ENCODE measurements around the gene GABRG3.

DNA sequence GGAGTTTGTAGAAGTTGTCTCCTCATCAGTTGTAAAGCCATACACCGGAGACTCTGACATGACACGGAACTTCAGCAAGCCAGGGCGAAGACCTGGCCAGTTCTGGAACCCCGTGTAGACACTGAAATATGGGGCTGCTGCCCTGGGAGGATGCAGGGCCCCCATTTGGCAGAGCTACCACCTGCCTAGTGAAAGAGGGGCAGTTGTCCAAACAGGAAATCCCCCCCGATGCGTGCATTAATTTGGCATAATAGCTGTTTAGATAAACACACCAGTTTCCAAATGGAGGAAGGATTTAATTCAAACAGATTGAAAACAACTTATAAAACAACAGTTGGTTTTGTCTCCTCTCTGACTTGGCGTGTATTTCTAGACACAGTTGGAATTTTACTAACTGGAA lies 357.2 kb downstream of the GABRG3 start:
- TF ChIP-seq, protein P1, sequence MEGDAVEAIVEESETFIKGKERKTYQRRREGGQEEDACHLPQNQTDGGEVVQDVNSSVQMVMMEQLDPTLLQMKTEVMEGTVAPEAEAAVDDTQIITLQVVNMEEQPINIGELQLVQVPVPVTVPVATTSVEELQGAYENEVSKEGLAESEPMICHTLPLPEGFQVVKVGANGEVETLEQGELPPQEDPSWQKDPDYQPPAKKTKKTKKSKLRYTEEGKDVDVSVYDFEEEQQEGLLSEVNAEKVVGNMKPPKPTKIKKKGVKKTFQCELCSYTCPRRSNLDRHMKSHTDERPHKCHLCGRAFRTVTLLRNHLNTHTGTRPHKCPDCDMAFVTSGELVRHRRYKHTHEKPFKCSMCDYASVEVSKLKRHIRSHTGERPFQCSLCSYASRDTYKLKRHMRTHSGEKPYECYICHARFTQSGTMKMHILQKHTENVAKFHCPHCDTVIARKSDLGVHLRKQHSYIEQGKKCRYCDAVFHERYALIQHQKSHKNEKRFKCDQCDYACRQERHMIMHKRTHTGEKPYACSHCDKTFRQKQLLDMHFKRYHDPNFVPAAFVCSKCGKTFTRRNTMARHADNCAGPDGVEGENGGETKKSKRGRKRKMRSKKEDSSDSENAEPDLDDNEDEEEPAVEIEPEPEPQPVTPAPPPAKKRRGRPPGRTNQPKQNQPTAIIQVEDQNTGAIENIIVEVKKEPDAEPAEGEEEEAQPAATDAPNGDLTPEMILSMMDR (optimal IDR thresholded peaks at IDR 0.05 in 1 of 3, IDR thresholded peaks at IDR 0.05 in 1 of 3, conservative IDR thresholded peaks at IDR 0.05 in 1 of 3; ENCODE audit: extremely low read depth in 1 of 3, insufficient read depth in 2 of 3, low read length in 3 of 3) = no peak
- TF ChIP-seq EZH2 (IDR thresholded peaks at IDR 0.05; ENCODE audit: low read length) = no peak
